HCT116 (cell line): ENCODE data around the gene KRTAP4-8. TPM values are rescaled to one million over a fixed set of nuclear protein-coding genes. Genes with fewer than 3 reads are reported as not detected.

ENCODE experiments used
- ATAC-seq: fragments of 200-7000 bp; cut with Tn5 transposase; 2 replicates; pipeline ENCODE4 v1.9.1; 2020; ENCODE audit warnings: mild to moderate bottlenecking, moderate library complexity
- BruUV-seq: library from RNA; stranded (reverse); fragments of 400-500 nt; replicated peaks from 2 replicates; lab custom pipeline; 2021; lab: Mats Ljungman, UMichigan
- CTCF ChIA-PET: fragments of 300-600 bp; sonication (Branson Sonifier 250); formaldehyde crosslinking; loops from one replicate; lab custom pipeline; 2021; ENCODE audit warnings: antibody characterized with exemption; lab: Charles Lee
- POLR2A ChIA-PET: fragments of 300-600, 350-600 bp; sonication (Branson Sonifier 250); formaldehyde crosslinking; loops from one replicate; lab custom pipeline; 2021; ENCODE audit warnings: antibody characterized with exemption; lab: Charles Lee
- RAD21 ChIA-PET, 2 experiments: fragments of 300-600 bp; sonication (Branson Sonifier 250); formaldehyde crosslinking; loops; one replicate each; lab custom pipeline; 2023; ENCODE audit warnings: low total read pairs in 2 of 2; ENCODE audit not compliant: uncharacterized antibody in 2 of 2, unreplicated experiment in 2 of 2, low non-redundant PET in 1 of 2; lab: Charles Lee
- DNase-seq: peaks from one replicate; pipeline ENCODE4 v3.0.0-alpha.2; 2010; ENCODE audit warnings: low read depth, low spot score
- H2AFZ ChIP-seq: fragments of 200-600 bp; shearing (Covaris generic), sonication (generic); 2 replicates; pipeline ENCODE4 v1.6.1; 2017; ENCODE audit warnings: low read depth, mixed run types, mixed read lengths, antibody characterized with exemption, low read length; ENCODE audit not compliant: poor library complexity, severe bottlenecking
- H3K27ac ChIP-seq: 2 replicates; pipeline ENCODE4 v1.5.1; 2012; ENCODE audit warnings: low read depth, low read length
- H3K27me3 ChIP-seq: fragments of 200-600 bp; sonication (generic); 2 replicates; pipeline ENCODE4 v1.6.1; 2016; ENCODE audit warnings: mixed run types, low read length, mixed read lengths; ENCODE audit not compliant: insufficient read depth
- H3K36me3 ChIP-seq, 2 experiments: fragments of 200-500 bp in 1 of 2; fragments of 200-600 bp in 1 of 2; sonication (Bioruptor generic) in 1 of 2; sonication (generic) in 1 of 2; 2 replicates each; pipeline versions ENCODE4 v1.5.1 to v1.6.1; 2014 to 2016; ENCODE audit warnings: low read length in 2 of 2, inconsistent platforms in 1 of 2, mixed read lengths in 1 of 2, mixed run types in 1 of 2; ENCODE audit not compliant: insufficient read depth in 2 of 2, control insufficient read depth in 1 of 2
- H3K4me1 ChIP-seq, 2 experiments: fragments of 200-600 bp in 1 of 2; sonication (generic) in 1 of 2; 2 replicates each; pipeline versions ENCODE4 v1.5.1 to v1.6.1; 2012 to 2017; ENCODE audit warnings: low read length in 2 of 2, inconsistent platforms in 1 of 2, mild to moderate bottlenecking in 1 of 2, mixed read lengths in 1 of 2, mixed run types in 1 of 2, moderate library complexity in 1 of 2; ENCODE audit not compliant: insufficient read depth in 2 of 2, control insufficient read depth in 1 of 2
- H3K4me2 ChIP-seq: fragments of 200-600 bp; sonication (generic); 2 replicates; pipeline ENCODE4 v1.6.1; 2017; ENCODE audit warnings: mixed run types, low read length, mixed read lengths
- H3K4me3 ChIP-seq, 2 experiments: fragments of 200-600 bp in 1 of 2; sonication (generic) in 1 of 2; replicated peaks in 1 of 2; 2 replicates each; pipeline ENCODE4 v1.5.1; 2011 to 2016; ENCODE audit warnings: low read length in 2 of 2, control low read depth in 1 of 2, low read depth in 1 of 2, mild to moderate bottlenecking in 1 of 2, mixed read lengths in 1 of 2, mixed run types in 1 of 2
- H3K79me2 ChIP-seq: fragments of 200-600 bp; sonication (generic); 2 replicates; pipeline ENCODE4 v1.6.1; 2017; ENCODE audit warnings: mild to moderate bottlenecking, mixed run types, low read length, moderate library complexity, mixed read lengths; ENCODE audit not compliant: insufficient read depth
- H3K9ac ChIP-seq: fragments of 200-600 bp; sonication (generic); 2 replicates; pipeline ENCODE4 v1.6.1; 2016; ENCODE audit warnings: low read length, mixed read lengths
- H3K9me2 ChIP-seq: fragments of 200-600 bp; sonication (generic), shearing (Covaris generic); 2 replicates; pipeline ENCODE4 v1.6.1; 2017; ENCODE audit warnings: mixed run types, mild to moderate bottlenecking, moderate library complexity; ENCODE audit not compliant: insufficient read depth
- H3K9me3 ChIP-seq, 2 experiments: fragments of 200-500 bp in 1 of 2; fragments of 200-600 bp in 1 of 2; sonication (Bioruptor generic) in 1 of 2; sonication (generic) in 1 of 2; 2 replicates each; pipeline ENCODE4 v1.6.1; 2014 to 2017; ENCODE audit warnings: low read length in 2 of 2, mixed read lengths in 2 of 2, inconsistent platforms in 1 of 2, low read depth in 1 of 2, mild to moderate bottlenecking in 1 of 2, mixed run types in 1 of 2, moderate library complexity in 1 of 2; ENCODE audit not compliant: control insufficient read depth in 1 of 2, insufficient read depth in 1 of 2
- H4K20me1 ChIP-seq: fragments of 200-600 bp; sonication (generic), shearing (Covaris generic); 2 replicates; pipeline ENCODE4 v1.6.1; 2017; ENCODE audit warnings: mixed run types, mild to moderate bottlenecking, moderate library complexity; ENCODE audit not compliant: insufficient read depth
- ATF3 ChIP-seq: IDR thresholded peaks from 2 replicates; pipeline ENCODE4 v1.6.1; 2012
- CEBPB ChIP-seq: IDR thresholded peaks from 2 replicates; pipeline ENCODE4 v1.6.1; 2012; ENCODE audit warnings: low read depth
- EGR1 ChIP-seq: IDR thresholded peaks from 2 replicates; pipeline ENCODE4 v1.6.1; 2012; ENCODE audit warnings: low read depth
- ELF1 ChIP-seq: IDR thresholded peaks from 2 replicates; pipeline ENCODE4 v1.6.1; 2012; ENCODE audit warnings: low read depth, borderline replicate concordance
- EZH2 ChIP-seq: fragments of 200-600 bp; sonication (generic); IDR thresholded peaks from 2 replicates; pipeline ENCODE4 v1.6.1; 2017; ENCODE audit warnings: antibody characterized with exemption, mixed run types
- EZH2phosphoT487 ChIP-seq: fragments of 200-600 bp; IDR thresholded peaks from 2 replicates; pipeline ENCODE4 v1.6.1; 2018; ENCODE audit warnings: antibody characterized with exemption, borderline replicate concordance
- FOSL1 ChIP-seq: IDR thresholded peaks from 2 replicates; pipeline ENCODE4 v1.6.1; 2012; ENCODE audit warnings: low read depth
- JUND ChIP-seq: IDR thresholded peaks from 2 replicates; pipeline ENCODE4 v1.6.1; 2012
- POLR2A ChIP-seq: IDR thresholded peaks from 2 replicates; pipeline ENCODE4 v1.7.0; 2011; ENCODE audit warnings: borderline replicate concordance; ENCODE audit not compliant: insufficient read depth, insufficient read length; ENCODE audit errors: extremely low read depth
- POLR2AphosphoS5 ChIP-seq: IDR thresholded peaks from 2 replicates; pipeline ENCODE4 v1.6.1; 2011; ENCODE audit warnings: mild to moderate bottlenecking, low read depth, low read length, moderate library complexity
- RAD21 ChIP-seq: IDR thresholded peaks from 2 replicates; pipeline ENCODE4 v1.6.1; 2012; ENCODE audit warnings: low read depth, mild to moderate bottlenecking
- REST ChIP-seq: IDR thresholded peaks from 2 replicates; pipeline ENCODE4 v1.6.1; 2012; ENCODE audit warnings: low read depth
- SIN3A ChIP-seq: IDR thresholded peaks from 2 replicates; pipeline ENCODE4 v1.6.1; 2012; ENCODE audit warnings: low read depth
- SP1 ChIP-seq: IDR thresholded peaks from 2 replicates; pipeline ENCODE4 v1.6.1; 2012; ENCODE audit warnings: low read depth
- SRF ChIP-seq: IDR thresholded peaks from 2 replicates; pipeline ENCODE4 v1.6.1; 2012; ENCODE audit warnings: low read depth
- TCF7L2 ChIP-seq: IDR thresholded peaks from 2 replicates; pipeline ENCODE4 v1.7.0; 2011; ENCODE audit warnings: borderline replicate concordance, inconsistent platforms; ENCODE audit not compliant: insufficient read depth, insufficient read length; ENCODE audit errors: extremely low read depth
- YY1 ChIP-seq: IDR thresholded peaks from 2 replicates; pipeline ENCODE4 v1.6.1; 2011; ENCODE audit warnings: low read length, low read depth, moderate library complexity, mild to moderate bottlenecking; ENCODE audit not compliant: insufficient replicate concordance; ENCODE audit errors: extremely low read depth
- ZBTB33 ChIP-seq: IDR thresholded peaks from 2 replicates; pipeline ENCODE4 v1.6.1; 2011; ENCODE audit warnings: mild to moderate bottlenecking, low read length, moderate library complexity; ENCODE audit not compliant: insufficient replicate concordance; ENCODE audit errors: extremely low read depth
- ZFX ChIP-seq: fragments of 450-650 bp; IDR thresholded peaks from 2 replicates; pipeline ENCODE4 v1.6.1; 2017
- ZNF274 ChIP-seq: fragments of 200-500 bp; sonication (Bioruptor generic); IDR thresholded peaks from 2 replicates; pipeline ENCODE4 v1.6.1; 2014; ENCODE audit warnings: mild to moderate bottlenecking, low read depth, low read length, inconsistent platforms
- intact Hi-C: fragments of 100-400 bp; cut with micrococcal nuclease; formaldehyde crosslinking; loops from 2 replicates; pipeline ENCODE4 v1.10.0; 2022
- total RNA-seq: library from RNA; stranded (reverse); gene quantifications from one replicate; pipeline ENCODE4 v1.2.1, GENCODE V29; 2021; ENCODE audit not compliant: unreplicated experiment

KRTAP4-8 gene
- total RNA-seq, 1 experiment from 2014 or later: not detected

GRCh38 chr17:41065829-41066624, 31.9 kb downstream of the KRTAP4-8 start, which contains the start of gene KRTAP2-4:
Gene KRTAP2-4 (minus strand): TSS chr17:41065879. CDS start chr17:41065845, 34 bp downstream.
- ChIA-PET CTCF (no interaction called here), RAD21 (no interaction called here), POLR2A (no interaction called here)
- no TSS peak for BruUV-seq
- intact Hi-C loops: no loop called here
- Histone ChIP-seq H3K9ac (0 out of 2 replicates have a peak within 1 kb of the TSS, but pooled peaks have one; percentile 2), H3K27ac (peak within 1 kb of the TSS; percentile 37), H3K9me2 (no peaks in the 10 kb centered on the region), H3K4me1 (peaks cover 25 to 72% of the 10 kb centered on the region in 2 experiments), H3K4me2 (peak within 1 kb of the TSS; percentile 12; the same call in 1 of the 2 replicates), H3K27me3 (no peaks in the 10 kb centered on the region), H3K79me2 (no peaks in the 10 kb centered on the region), H3K4me3 (no peak within 1 kb of the TSS), H2AFZ (no peak within 1 kb of the TSS), H3K9me3 (no peaks in the 10 kb centered on the region; a peak in 1 of 4 replicates), H4K20me1 (no peaks in the 10 kb centered on the region), H3K36me3 (peaks cover 0 to 30% of the 10 kb centered on the region in 2 experiments; a peak in 2 of 4 replicates)
- DNase-seq (peak; percentile 78), ATAC-seq (peak; percentile 79)
- no peak for TF ChIP-seq REST
- no peak for TF ChIP-seq TCF7L2
- no peak for TF ChIP-seq YY1
- no peak for TF ChIP-seq EZH2
- TF ChIP-seq ZNF274: no peak
- peak; percentile 97 for TF ChIP-seq CEBPB
- TF ChIP-seq SIN3A: peak; percentile 38; the same call in 1 of the 2 replicates
- peak; percentile 87 for TF ChIP-seq JUND
- no peak for TF ChIP-seq ELF1
- TF ChIP-seq ATF3: peak; percentile 97
- TF ChIP-seq SP1: peak; percentile 93
- TF ChIP-seq ZBTB33: no peak
- peak; percentile 87 for TF ChIP-seq FOSL1
- no peak for TF ChIP-seq EZH2phosphoT487
- no peak for TF ChIP-seq POLR2A
- no peak for TF ChIP-seq EGR1
- peak; percentile 28; the same call in 1 of the 2 replicates for TF ChIP-seq RAD21
- peak; percentile 48; the same call in 1 of the 2 replicates for TF ChIP-seq SRF
- no peak for TF ChIP-seq ZFX
- TF ChIP-seq POLR2AphosphoS5: peak; percentile 40
